HCT116 (cell line): ENCODE data around the gene CEP72. TPM values are rescaled to one million over a fixed set of nuclear protein-coding genes. Genes with fewer than 3 reads are reported as not detected.

ENCODE experiments used
- ATAC-seq: fragments of 200-7000 bp; cut with Tn5 transposase; 2 replicates; pipeline ENCODE4 v1.9.1; 2020; ENCODE audit warnings: mild to moderate bottlenecking, moderate library complexity
- BruUV-seq: library from RNA; stranded (reverse); fragments of 400-500 nt; replicated peaks from 2 replicates; lab custom pipeline; 2021; lab: Mats Ljungman, UMichigan
- CTCF ChIA-PET: fragments of 300-600 bp; sonication (Branson Sonifier 250); formaldehyde crosslinking; loops from one replicate; lab custom pipeline; 2021; ENCODE audit warnings: antibody characterized with exemption; lab: Charles Lee
- POLR2A ChIA-PET: fragments of 300-600, 350-600 bp; sonication (Branson Sonifier 250); formaldehyde crosslinking; loops from one replicate; lab custom pipeline; 2021; ENCODE audit warnings: antibody characterized with exemption; lab: Charles Lee
- RAD21 ChIA-PET, 2 experiments: fragments of 300-600 bp; sonication (Branson Sonifier 250); formaldehyde crosslinking; loops; one replicate each; lab custom pipeline; 2023; ENCODE audit warnings: low total read pairs in 2 of 2; ENCODE audit not compliant: uncharacterized antibody in 2 of 2, unreplicated experiment in 2 of 2, low non-redundant PET in 1 of 2; lab: Charles Lee
- DNase-seq: peaks from one replicate; pipeline ENCODE4 v3.0.0-alpha.2; 2010; ENCODE audit warnings: low read depth, low spot score
- H2AFZ ChIP-seq: fragments of 200-600 bp; shearing (Covaris generic), sonication (generic); 2 replicates; pipeline ENCODE4 v1.6.1; 2017; ENCODE audit warnings: low read depth, mixed run types, mixed read lengths, antibody characterized with exemption, low read length; ENCODE audit not compliant: poor library complexity, severe bottlenecking
- H3K27ac ChIP-seq: 2 replicates; pipeline ENCODE4 v1.5.1; 2012; ENCODE audit warnings: low read depth, low read length
- H3K27me3 ChIP-seq: fragments of 200-600 bp; sonication (generic); 2 replicates; pipeline ENCODE4 v1.6.1; 2016; ENCODE audit warnings: mixed run types, low read length, mixed read lengths; ENCODE audit not compliant: insufficient read depth
- H3K36me3 ChIP-seq, 2 experiments: fragments of 200-500 bp in 1 of 2; fragments of 200-600 bp in 1 of 2; sonication (Bioruptor generic) in 1 of 2; sonication (generic) in 1 of 2; 2 replicates each; pipeline versions ENCODE4 v1.5.1 to v1.6.1; 2014 to 2016; ENCODE audit warnings: low read length in 2 of 2, inconsistent platforms in 1 of 2, mixed read lengths in 1 of 2, mixed run types in 1 of 2; ENCODE audit not compliant: insufficient read depth in 2 of 2, control insufficient read depth in 1 of 2
- H3K4me1 ChIP-seq, 2 experiments: fragments of 200-600 bp in 1 of 2; sonication (generic) in 1 of 2; 2 replicates each; pipeline versions ENCODE4 v1.5.1 to v1.6.1; 2012 to 2017; ENCODE audit warnings: low read length in 2 of 2, inconsistent platforms in 1 of 2, mild to moderate bottlenecking in 1 of 2, mixed read lengths in 1 of 2, mixed run types in 1 of 2, moderate library complexity in 1 of 2; ENCODE audit not compliant: insufficient read depth in 2 of 2, control insufficient read depth in 1 of 2
- H3K4me2 ChIP-seq: fragments of 200-600 bp; sonication (generic); 2 replicates; pipeline ENCODE4 v1.6.1; 2017; ENCODE audit warnings: mixed run types, low read length, mixed read lengths
- H3K4me3 ChIP-seq, 2 experiments: fragments of 200-600 bp in 1 of 2; sonication (generic) in 1 of 2; replicated peaks in 1 of 2; 2 replicates each; pipeline ENCODE4 v1.5.1; 2011 to 2016; ENCODE audit warnings: low read length in 2 of 2, control low read depth in 1 of 2, low read depth in 1 of 2, mild to moderate bottlenecking in 1 of 2, mixed read lengths in 1 of 2, mixed run types in 1 of 2
- H3K79me2 ChIP-seq: fragments of 200-600 bp; sonication (generic); 2 replicates; pipeline ENCODE4 v1.6.1; 2017; ENCODE audit warnings: mild to moderate bottlenecking, mixed run types, low read length, moderate library complexity, mixed read lengths; ENCODE audit not compliant: insufficient read depth
- H3K9ac ChIP-seq: fragments of 200-600 bp; sonication (generic); 2 replicates; pipeline ENCODE4 v1.6.1; 2016; ENCODE audit warnings: low read length, mixed read lengths
- H3K9me2 ChIP-seq: fragments of 200-600 bp; sonication (generic), shearing (Covaris generic); 2 replicates; pipeline ENCODE4 v1.6.1; 2017; ENCODE audit warnings: mixed run types, mild to moderate bottlenecking, moderate library complexity; ENCODE audit not compliant: insufficient read depth
- H3K9me3 ChIP-seq, 2 experiments: fragments of 200-500 bp in 1 of 2; fragments of 200-600 bp in 1 of 2; sonication (Bioruptor generic) in 1 of 2; sonication (generic) in 1 of 2; 2 replicates each; pipeline ENCODE4 v1.6.1; 2014 to 2017; ENCODE audit warnings: low read length in 2 of 2, mixed read lengths in 2 of 2, inconsistent platforms in 1 of 2, low read depth in 1 of 2, mild to moderate bottlenecking in 1 of 2, mixed run types in 1 of 2, moderate library complexity in 1 of 2; ENCODE audit not compliant: control insufficient read depth in 1 of 2, insufficient read depth in 1 of 2
- H4K20me1 ChIP-seq: fragments of 200-600 bp; sonication (generic), shearing (Covaris generic); 2 replicates; pipeline ENCODE4 v1.6.1; 2017; ENCODE audit warnings: mixed run types, mild to moderate bottlenecking, moderate library complexity; ENCODE audit not compliant: insufficient read depth
- REST ChIP-seq: IDR thresholded peaks from 2 replicates; pipeline ENCODE4 v1.6.1; 2012; ENCODE audit warnings: low read depth
- YY1 ChIP-seq: IDR thresholded peaks from 2 replicates; pipeline ENCODE4 v1.6.1; 2011; ENCODE audit warnings: low read length, low read depth, moderate library complexity, mild to moderate bottlenecking; ENCODE audit not compliant: insufficient replicate concordance; ENCODE audit errors: extremely low read depth
- intact Hi-C: fragments of 100-400 bp; cut with micrococcal nuclease; formaldehyde crosslinking; loops from 2 replicates; pipeline ENCODE4 v1.10.0; 2022
- total RNA-seq: library from RNA; stranded (reverse); gene quantifications from one replicate; pipeline ENCODE4 v1.2.1, GENCODE V29; 2021; ENCODE audit not compliant: unreplicated experiment
- TF ChIP-seq, protein P1 (sequence below), 3 experiments: fragments of 200-600 bp in 1 of 3; sonication (generic) in 1 of 3; IDR thresholded peaks in 2 of 3; conservative IDR thresholded peaks in 1 of 3; 2 replicates each; pipeline ENCODE4 v1.5.1; 2012 to 2017; ENCODE audit warnings: low read depth in 2 of 3, low read length in 2 of 3, antibody characterized with exemption in 1 of 3, borderline replicate concordance in 1 of 3, control low read depth in 1 of 3, mild to moderate bottlenecking in 1 of 3, mixed read lengths in 1 of 3, mixed run types in 1 of 3, moderate library complexity in 1 of 3; ENCODE audit not compliant: insufficient read depth in 1 of 3

Gene CEP72
- total RNA-seq, 1 experiment from 2014 or later: 25.6 TPM

DNA sequence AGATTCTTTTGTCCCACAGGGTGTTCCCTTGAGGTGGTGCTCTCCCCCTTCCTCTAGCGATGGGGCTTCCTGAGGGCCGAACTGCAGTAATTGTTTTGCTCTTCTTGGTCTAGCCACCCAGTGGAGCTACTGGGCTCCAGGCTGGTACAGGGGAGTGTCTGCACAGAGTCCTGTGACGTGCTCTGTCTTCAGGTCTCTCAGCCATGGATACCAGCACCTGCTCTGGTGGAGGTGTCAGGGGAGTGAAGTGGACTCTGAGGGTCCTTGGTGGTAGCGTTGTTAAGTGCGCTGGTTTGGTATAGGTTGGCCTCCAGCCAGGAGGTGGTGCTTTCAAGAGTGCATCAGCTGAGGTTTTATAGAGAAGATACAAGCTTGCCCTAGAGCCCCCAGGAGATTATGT lies 20.4 kb upstream of the CEP72 start:
- H3K4me1 ChIP-seq: peaks cover 0 to 8% of the 10 kb centered on the region in 2 experiments; a peak in 1 of 4 replicates
- CTCF ChIA-PET: no interaction called here
- H4K20me1 ChIP-seq: no peaks in the 10 kb centered on the region
- no peaks in the 10 kb centered on the region for H3K9me2 ChIP-seq
- BruUV-seq: no TSS peak
- no peaks in the 10 kb centered on the region for H3K36me3 ChIP-seq
- ATAC-seq (no peak), DNase-seq (no peak)
- no peak overlapping the region for H3K27ac ChIP-seq
- H3K4me2 ChIP-seq: no peak overlapping the region; the same call in 1 of the 2 replicates
- POLR2A ChIA-PET: no interaction called here
- intact Hi-C loops: no loop called here
- RAD21 ChIA-PET: no interaction called here
- TF ChIP-seq REST (no peak), YY1 (no peak)
- TF ChIP-seq, protein P1, sequence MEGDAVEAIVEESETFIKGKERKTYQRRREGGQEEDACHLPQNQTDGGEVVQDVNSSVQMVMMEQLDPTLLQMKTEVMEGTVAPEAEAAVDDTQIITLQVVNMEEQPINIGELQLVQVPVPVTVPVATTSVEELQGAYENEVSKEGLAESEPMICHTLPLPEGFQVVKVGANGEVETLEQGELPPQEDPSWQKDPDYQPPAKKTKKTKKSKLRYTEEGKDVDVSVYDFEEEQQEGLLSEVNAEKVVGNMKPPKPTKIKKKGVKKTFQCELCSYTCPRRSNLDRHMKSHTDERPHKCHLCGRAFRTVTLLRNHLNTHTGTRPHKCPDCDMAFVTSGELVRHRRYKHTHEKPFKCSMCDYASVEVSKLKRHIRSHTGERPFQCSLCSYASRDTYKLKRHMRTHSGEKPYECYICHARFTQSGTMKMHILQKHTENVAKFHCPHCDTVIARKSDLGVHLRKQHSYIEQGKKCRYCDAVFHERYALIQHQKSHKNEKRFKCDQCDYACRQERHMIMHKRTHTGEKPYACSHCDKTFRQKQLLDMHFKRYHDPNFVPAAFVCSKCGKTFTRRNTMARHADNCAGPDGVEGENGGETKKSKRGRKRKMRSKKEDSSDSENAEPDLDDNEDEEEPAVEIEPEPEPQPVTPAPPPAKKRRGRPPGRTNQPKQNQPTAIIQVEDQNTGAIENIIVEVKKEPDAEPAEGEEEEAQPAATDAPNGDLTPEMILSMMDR (IDR thresholded peaks at IDR 0.05 in 2 of 3, conservative IDR thresholded peaks at IDR 0.05 in 1 of 3; ENCODE audit: borderline replicate concordance in 1 of 3, insufficient read depth in 1 of 3, low read depth in 2 of 3, low read length in 2 of 3): no peak
- TF ChIP-seq, all 23 proteins: peak for 0
- Histone ChIP-seq H2AFZ (no peak overlapping the region), H3K27me3 (peaks cover 27% of the 10 kb centered on the region), H3K4me3 (no peak overlapping the region), H3K9ac (no peak overlapping the region), H3K9me3 (no peaks in the 10 kb centered on the region), H3K79me2 (no peaks in the 10 kb centered on the region)
